Peyer's patch (tissue), 4 donors: ENCODE results near the gene PSPH.
"Not testable (repeated sequence)": the region's sequence is repeated elsewhere in the genome, so short reads cannot be mapped to it uniquely, and the experiment has no call there.

Experiments used
- CTCF ChIP-seq, 6 experiments: fragments of 450-650 bp in 4 of 6; fragments of 200-600 bp in 2 of 6; sonication (generic) in 1 of 6; IDR thresholded peaks; one replicate each; pipeline ENCODE4 v1.5.1; 2017 to 2019; ENCODE audit warnings: antibody characterized with exemption in 6 of 6, mild to moderate bottlenecking in 3 of 6, moderate library complexity in 1 of 6
- POLR2A ChIP-seq, 2 donors: fragments of 450-650 bp; IDR thresholded peaks; one replicate each; pipeline ENCODE4 v1.5.1; 2017; ENCODE audit warnings: antibody characterized with exemption in 2 of 2, mild to moderate bottlenecking in 2 of 2, moderate library complexity in 2 of 2

GRCh38 chr7:56017015-56017414 lies 34.2 kb downstream of the PSPH start:
- TF ChIP-seq CTCF, POLR2A (IDR thresholded peaks at IDR 0.05): not testable (repeated sequence)
